HG03571 (cell line): ENCODE data around the gene RAP1GAP2.
"Not testable (repeated sequence)": the region's sequence is repeated elsewhere in the genome, so short reads cannot be mapped to it uniquely, and the experiment has no call there.

Experiments
- ATAC-seq: cut with Tn5 transposase; IDR thresholded peaks from one replicate; pipeline ENCODE4 v1.9.1; 2021; ENCODE audit not compliant: unreplicated experiment

The RAP1GAP2 gene

GRCh38 chr17:2880050-2880449 is 83.8 kb downstream of the RAP1GAP2 start:
- no peak for ATAC-seq

GRCh38 chr17:2881295-2881694 is 85.1 kb downstream of the RAP1GAP2 start:
- no peak for ATAC-seq

DNA sequence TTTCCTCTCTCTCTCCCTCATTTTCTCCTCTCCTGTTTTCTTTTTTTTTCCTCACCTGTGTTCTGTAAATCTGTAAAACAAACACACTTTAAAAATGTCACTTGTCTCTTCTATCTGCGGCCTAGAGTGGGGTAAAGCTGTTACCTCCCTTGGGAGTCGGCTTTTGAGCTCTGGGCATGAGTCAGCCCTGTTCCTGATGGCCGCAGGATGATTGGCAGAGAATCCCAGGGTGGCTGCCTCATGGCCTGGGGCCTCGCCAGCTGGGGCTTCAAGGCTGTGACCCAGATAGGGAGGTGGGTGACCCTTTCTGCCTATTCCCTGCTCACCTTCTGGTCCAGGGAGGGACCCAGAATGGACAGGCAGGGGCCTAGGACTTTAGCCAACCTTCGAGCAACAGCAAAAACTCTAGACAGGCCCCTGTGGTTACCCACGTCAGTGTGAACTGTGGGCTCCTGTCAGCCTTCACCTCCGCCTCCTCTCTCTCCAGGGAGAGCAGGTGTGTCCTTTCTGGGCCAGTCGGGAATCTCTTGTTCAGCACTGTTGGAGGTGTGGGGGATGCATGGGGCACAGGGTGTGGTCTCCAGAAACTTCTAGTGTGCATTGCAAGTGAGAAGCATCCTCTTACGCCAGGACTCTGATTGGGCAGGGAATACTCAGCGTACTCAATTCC is 87.4 kb downstream of the RAP1GAP2 start:
- ATAC-seq, result no peak

DNA sequence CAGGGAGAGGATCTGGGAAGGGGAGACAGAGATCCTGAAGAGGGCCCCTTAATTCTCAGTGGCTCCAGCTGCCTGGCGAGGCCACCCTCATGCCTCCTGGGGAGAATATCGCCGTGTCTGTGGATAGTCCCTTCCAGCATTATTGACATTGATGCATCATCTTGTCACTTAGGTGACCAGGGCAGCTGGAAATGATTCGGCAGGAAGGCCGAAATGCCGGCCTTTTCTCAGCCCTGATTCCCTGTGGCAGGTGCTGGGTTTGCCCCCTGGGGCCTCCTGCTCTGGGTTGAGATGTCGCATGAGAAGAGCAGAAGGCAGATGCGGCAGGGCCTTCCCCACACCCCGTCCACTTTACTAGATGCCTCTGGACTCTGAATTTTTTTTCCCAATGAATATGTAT is 89.5 kb downstream of the RAP1GAP2 start:
- ATAC-seq, result no peak

GRCh38 chr17:2888326-2888725 is 92.1 kb downstream of the RAP1GAP2 start:
- ATAC-seq, result no peak

DNA sequence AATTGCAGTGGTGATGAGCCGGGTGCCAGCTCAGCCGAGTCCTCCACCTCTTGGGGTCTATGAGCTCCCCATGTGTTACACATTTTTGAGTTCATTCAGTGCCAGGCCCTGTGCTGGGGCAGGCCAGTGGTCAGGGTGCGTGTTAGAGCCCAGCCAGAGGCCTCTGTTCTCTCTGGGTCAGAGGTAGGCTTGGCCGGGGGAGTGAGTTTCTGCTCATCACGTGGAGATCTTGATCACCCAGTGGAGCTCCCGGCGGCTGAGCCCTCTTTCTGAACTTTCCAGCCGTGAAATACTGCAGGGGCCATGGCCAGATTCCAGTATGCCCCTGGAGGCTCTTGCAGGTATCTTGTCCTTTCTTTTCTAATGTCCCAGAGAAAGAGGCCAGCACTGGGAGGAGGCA is 93.0 kb downstream of the RAP1GAP2 start:
- no peak for ATAC-seq

- ATAC-seq, result not testable (repeated sequence)
These were observed 94.5 kb downstream of the RAP1GAP2 start for GRCh38 chr17:2890778-2891177.

- ATAC-seq, result no peak
These were observed 96.2 kb downstream of the RAP1GAP2 start for GRCh38 chr17:2892305-2892971.

GRCh38 chr17:2893422-2893914 is 97.2 kb downstream of the RAP1GAP2 start:
- ATAC-seq, result no peak

GRCh38 chr17:2894782-2895181 is 98.5 kb downstream of the RAP1GAP2 start:
- ATAC-seq, result no peak

- no peak for ATAC-seq
These were observed 101.4 kb downstream of the RAP1GAP2 start for GRCh38 chr17:2897605-2898004.

- no peak for ATAC-seq
These were observed 102.2 kb downstream of the RAP1GAP2 start for GRCh38 chr17:2898255-2898926.

- ATAC-seq, result no peak
These were observed 103.7 kb downstream of the RAP1GAP2 start for GRCh38 chr17:2899906-2900305.

DNA sequence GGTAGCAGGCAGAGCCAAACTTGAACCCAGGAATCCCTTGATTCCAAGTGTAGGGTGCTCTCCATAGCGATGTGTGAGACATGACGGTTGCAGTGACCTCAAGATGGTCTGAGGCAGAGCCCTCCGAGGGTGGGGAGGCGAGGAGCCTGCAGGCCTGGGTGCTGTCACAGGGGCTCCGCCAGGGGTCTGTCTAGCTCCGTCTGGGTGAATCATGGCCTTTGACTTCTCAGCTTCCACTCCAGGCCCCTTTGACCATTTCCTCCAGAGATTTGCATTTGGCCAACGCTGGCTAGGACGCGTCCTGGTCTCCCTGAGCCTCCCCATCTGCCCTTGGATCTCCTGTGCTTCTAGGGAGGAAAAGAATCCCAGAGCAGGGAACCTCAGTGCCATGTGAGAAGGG is 104.6 kb downstream of the RAP1GAP2 start:
- ATAC-seq, result no peak

GRCh38 chr17:2901582-2901981 is 105.3 kb downstream of the RAP1GAP2 start:
- no peak for ATAC-seq

- ATAC-seq, result no peak
These were observed 106.3 kb downstream of the RAP1GAP2 start for GRCh38 chr17:2902546-2902945.

DNA sequence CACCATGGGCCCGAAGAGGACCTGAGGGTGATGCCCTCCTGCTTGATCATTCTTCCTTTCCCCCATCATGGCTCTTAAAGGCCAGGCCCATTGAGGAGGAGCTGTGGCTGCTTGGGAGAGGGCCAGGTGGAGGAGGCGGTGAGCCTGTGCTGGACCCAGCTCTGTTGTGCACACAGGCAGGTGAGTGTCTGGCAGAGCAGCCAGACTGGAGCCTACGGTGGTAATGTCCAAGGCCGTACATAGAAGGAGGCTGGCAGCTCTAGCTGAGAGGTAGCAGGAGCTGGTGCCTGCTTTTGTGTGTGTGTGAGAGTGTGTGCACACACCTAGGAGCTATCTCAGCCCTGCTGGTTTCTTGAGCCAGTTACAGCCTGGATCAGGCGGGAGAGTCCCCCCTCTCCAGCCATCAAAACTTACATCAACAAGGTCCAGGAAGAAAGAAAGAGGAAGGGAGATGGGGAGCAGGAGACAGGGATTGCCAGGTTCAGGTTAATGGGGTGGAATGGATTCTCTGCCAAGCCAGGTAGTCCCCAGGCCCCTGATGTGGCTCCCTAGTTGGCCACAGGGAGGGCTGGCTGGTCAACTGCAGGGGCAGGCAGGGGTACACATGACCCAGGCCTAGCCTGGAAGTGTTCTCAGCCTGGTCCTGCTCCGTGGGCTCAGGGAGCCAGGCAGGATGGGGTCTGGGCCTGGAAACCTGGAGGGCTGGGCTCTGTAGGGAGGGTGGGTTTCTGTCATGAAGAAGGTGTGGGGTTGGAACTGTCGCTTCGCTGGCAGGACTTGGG is 107.1 kb downstream of the RAP1GAP2 start:
- ATAC-seq, result no peak

- no peak for ATAC-seq
These were observed 107.9 kb downstream of the RAP1GAP2 start for GRCh38 chr17:2904135-2904534.

GRCh38 chr17:2905269-2905668 is 109.0 kb downstream of the RAP1GAP2 start:
- no peak for ATAC-seq

GRCh38 chr17:2905696-2906501 is 109.7 kb downstream of the RAP1GAP2 start:
- no peak for ATAC-seq
